ENCODE data around the gene FOXQ1. TPM values are rescaled to one million over a fixed set of nuclear protein-coding genes. Genes with fewer than 3 reads are reported as not detected.

Gene FOXQ1
- total and polyA plus RNA-seq, 10 of the 15 experiments (the other 5 are each of a cell fraction or from before 2014, with no cell fraction given), result 0.08 TPM; not detected in 9

DNA sequence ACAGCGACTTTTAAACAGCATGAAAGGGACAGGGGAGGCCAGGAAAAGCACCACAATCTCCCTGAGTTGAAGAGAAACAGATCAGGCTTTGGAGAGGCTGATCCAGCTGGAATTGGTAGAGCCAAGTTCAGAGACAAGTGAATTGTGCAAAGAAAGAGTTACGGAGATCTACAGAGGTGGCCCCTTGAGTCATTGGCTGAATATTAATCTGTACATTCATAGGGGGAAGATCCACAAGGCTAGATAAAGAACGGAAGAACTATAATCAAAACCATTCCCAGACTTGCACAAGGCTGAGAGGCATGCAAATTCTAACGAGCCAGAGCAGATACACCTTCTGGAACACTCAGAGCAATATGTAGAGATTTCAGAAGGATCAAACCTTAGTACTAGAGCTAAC is 14.2 kb upstream of the FOXQ1 start:
- H3K4me1 ChIP-seq (ENCODE audit: control insufficient read depth, insufficient read depth, low read length), result no peaks in the 10 kb centered on the region
- no peak overlapping the region for H3K4me3 ChIP-seq
- ChIA-PET RAD21 (ENCODE audit: unreplicated experiment) (no interaction called here), POLR2A (no interaction called here), SMC1A (ENCODE audit: uncharacterized antibody, unreplicated experiment) (no interaction called here), CTCF (no interaction called here)
- H3K36me3 ChIP-seq (ENCODE audit: control insufficient read depth in 2 of 2, insufficient read depth in 2 of 2, low read length in 1 of 2), result no peaks in the 10 kb centered on the region
- BruUV-seq (replicated peaks), result no TSS peak
- no peak overlapping the region for H2AFZ ChIP-seq (ENCODE audit: control insufficient read depth, low read depth, low read length)
- no peaks in the 10 kb centered on the region for H4K20me1 ChIP-seq (ENCODE audit: control insufficient read depth, insufficient read depth)
- TF ChIP-seq, protein P1, sequence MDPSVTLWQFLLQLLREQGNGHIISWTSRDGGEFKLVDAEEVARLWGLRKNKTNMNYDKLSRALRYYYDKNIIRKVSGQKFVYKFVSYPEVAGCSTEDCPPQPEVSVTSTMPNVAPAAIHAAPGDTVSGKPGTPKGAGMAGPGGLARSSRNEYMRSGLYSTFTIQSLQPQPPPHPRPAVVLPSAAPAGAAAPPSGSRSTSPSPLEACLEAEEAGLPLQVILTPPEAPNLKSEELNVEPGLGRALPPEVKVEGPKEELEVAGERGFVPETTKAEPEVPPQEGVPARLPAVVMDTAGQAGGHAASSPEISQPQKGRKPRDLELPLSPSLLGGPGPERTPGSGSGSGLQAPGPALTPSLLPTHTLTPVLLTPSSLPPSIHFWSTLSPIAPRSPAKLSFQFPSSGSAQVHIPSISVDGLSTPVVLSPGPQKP (IDR thresholded peaks at IDR 0.05; ENCODE audit: low read depth, low read length), result no peak
- TF ChIP-seq SRF (IDR thresholded peaks at IDR 0.05; ENCODE audit: low read depth in 2 of 2, low read length in 2 of 2) (no peak), HDAC2 (IDR thresholded peaks at IDR 0.05) (no peak), ZNF207 (IDR thresholded peaks at IDR 0.05; ENCODE audit: borderline replicate concordance) (no peak), RBBP5 (conservative IDR thresholded peaks at IDR 0.05) (no peak), MEF2B (IDR thresholded peaks at IDR 0.05; ENCODE audit: partially characterized antibody, poor library complexity, severe bottlenecking) (no peak), MYB (IDR thresholded peaks at IDR 0.05; ENCODE audit: borderline replicate concordance, low read depth, low read length) (no peak), SP1 (IDR thresholded peaks at IDR 0.05; ENCODE audit: low read depth, low read length) (no peak), ETV6 (conservative IDR thresholded peaks at IDR 0.05 in 1 of 2, IDR thresholded peaks at IDR 0.05 in 1 of 2; ENCODE audit: borderline replicate concordance in 1 of 2, low read depth in 1 of 2) (no peak), KLF5 (IDR thresholded peaks at IDR 0.05; ENCODE audit: partially characterized antibody) (no peak), SPI1 (IDR thresholded peaks at IDR 0.05; ENCODE audit: borderline replicate concordance, insufficient read depth, low read depth, low read length) (no peak), CEBPB (IDR thresholded peaks at IDR 0.05; ENCODE audit: borderline replicate concordance in 1 of 2, low read depth in 2 of 2, low read length in 2 of 2) (no peak)
- TF ChIP-seq, protein P2, sequence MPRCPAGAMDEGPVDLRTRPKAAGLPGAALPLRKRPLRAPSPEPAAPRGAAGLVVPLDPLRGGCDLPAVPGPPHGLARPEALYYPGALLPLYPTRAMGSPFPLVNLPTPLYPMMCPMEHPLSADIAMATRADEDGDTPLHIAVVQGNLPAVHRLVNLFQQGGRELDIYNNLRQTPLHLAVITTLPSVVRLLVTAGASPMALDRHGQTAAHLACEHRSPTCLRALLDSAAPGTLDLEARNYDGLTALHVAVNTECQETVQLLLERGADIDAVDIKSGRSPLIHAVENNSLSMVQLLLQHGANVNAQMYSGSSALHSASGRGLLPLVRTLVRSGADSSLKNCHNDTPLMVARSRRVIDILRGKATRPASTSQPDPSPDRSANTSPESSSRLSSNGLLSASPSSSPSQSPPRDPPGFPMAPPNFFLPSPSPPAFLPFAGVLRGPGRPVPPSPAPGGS (IDR thresholded peaks at IDR 0.05; ENCODE audit: borderline replicate concordance, insufficient read depth, low read depth, low read length, poor library complexity, severe bottlenecking), result no peak
- TF ChIP-seq, protein P3, sequence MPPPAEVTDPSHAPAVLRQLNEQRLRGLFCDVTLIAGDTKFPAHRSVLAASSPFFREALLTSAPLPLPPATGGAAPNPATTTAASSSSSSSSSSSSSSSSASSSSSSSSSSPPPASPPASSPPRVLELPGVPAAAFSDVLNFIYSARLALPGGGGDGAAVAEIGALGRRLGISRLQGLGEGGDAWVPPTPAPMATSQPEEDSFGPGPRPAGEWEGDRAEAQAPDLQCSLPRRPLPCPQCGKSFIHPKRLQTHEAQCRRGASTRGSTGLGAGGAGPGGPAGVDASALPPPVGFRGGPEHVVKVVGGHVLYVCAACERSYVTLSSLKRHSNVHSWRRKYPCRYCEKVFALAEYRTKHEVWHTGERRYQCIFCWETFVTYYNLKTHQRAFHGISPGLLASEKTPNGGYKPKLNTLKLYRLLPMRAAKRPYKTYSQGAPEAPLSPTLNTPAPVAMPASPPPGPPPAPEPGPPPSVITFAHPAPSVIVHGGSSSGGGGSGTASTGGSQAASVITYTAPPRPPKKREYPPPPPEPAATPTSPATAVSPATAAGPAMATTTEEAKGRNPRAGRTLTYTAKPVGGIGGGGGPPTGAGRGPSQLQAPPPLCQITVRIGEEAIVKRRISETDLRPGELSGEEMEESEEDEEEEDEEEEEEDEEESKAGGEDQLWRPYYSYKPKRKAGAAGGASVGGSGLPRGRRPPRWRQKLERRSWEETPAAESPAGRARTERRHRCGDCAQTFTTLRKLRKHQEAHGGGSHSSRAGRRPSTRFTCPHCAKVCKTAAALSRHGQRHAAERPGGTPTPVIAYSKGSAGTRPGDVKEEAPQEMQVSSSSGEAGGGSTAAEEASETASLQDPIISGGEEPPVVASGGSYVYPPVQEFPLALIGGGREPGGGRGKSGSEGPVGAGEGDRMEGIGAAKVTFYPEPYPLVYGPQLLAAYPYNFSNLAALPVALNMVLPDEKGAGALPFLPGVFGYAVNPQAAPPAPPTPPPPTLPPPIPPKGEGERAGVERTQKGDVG (CRISPR knock-in tag; IDR thresholded peaks at IDR 0.05), result no peak
- TF ChIP-seq, protein P4, sequence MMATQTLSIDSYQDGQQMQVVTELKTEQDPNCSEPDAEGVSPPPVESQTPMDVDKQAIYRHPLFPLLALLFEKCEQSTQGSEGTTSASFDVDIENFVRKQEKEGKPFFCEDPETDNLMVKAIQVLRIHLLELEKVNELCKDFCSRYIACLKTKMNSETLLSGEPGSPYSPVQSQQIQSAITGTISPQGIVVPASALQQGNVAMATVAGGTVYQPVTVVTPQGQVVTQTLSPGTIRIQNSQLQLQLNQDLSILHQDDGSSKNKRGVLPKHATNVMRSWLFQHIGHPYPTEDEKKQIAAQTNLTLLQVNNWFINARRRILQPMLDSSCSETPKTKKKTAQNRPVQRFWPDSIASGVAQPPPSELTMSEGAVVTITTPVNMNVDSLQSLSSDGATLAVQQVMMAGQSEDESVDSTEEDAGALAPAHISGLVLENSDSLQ (IDR thresholded peaks at IDR 0.05), result no peak
- intact Hi-C loops (cut with micrococcal nuclease; ENCODE audit: unreplicated experiment), result no loop called here
- WGBS (ENCODE audit: insufficient coverage, insufficient replicate concordance, low lambda C conversion rate, missing lambda C conversion rate), result 24% methylated on average over 4 of the region's 4 CpGs
- H3K4me2 ChIP-seq (ENCODE audit: control insufficient read depth, insufficient read depth), result no peak overlapping the region
- H3K79me2 ChIP-seq (ENCODE audit: control insufficient read depth, insufficient read depth, low read length), result no peaks in the 10 kb centered on the region
- no peak overlapping the region for H3K27ac ChIP-seq (ENCODE audit: control insufficient read depth, insufficient read depth)
- no peak for DNase-seq (ENCODE audit: low read depth, low spot score)
- H3K9me3 ChIP-seq (replicated peaks; ENCODE audit: control insufficient read depth, insufficient read depth, low read length), result no peaks in the 10 kb centered on the region
- no peak overlapping the region for H3K9ac ChIP-seq (ENCODE audit: control insufficient read depth, insufficient read depth, low read length)
- no peak for ATAC-seq
- in situ Hi-C loops (cut with MboI), result no loop called here
- H3K27me3 ChIP-seq (replicated peaks in 1 of 2; ENCODE audit: control insufficient read depth in 2 of 2, insufficient read depth in 2 of 2, low read length in 1 of 2), result no peaks in the 10 kb centered on the region
- FAIRE-seq, result no peak
